ENCODE results near the gene SORCS2. TPM values are rescaled to one million over a fixed set of nuclear protein-coding genes. Genes with fewer than 3 reads are reported as not detected.

Gene SORCS2
- total RNA-seq, 1 donor from 2014 or later, result 5.2 TPM

DNA sequence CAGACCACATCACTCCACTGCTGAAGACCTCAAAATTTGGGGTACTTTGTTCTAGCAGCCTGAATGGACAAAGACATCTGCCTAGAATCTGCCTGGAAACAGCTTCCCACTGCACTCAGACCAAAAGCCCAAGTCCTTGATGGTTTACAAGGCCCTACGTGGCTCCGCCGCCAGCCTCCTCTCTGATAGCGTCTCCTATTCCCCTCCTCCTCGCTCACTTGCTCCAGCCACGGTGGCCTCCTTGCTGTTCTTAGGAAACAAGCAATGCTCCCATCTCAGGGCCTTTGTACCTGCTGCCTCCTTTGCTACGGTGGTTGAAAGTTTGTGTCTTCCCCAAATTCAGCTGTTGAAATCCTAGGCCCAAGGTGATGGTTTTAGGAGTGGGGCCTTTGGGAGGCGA, 34.7 kb upstream of the SORCS2 start:
- Histone ChIP-seq H4K20me1 (ENCODE audit: low read depth) (no peaks in the 10 kb centered on the region), H3K36me3 (no peaks in the 10 kb centered on the region), H3K9me3 (ENCODE audit: low read depth) (no peaks in the 10 kb centered on the region), H3K4me3 (no peak overlapping the region), H3K79me2 (ENCODE audit: low read depth) (no peaks in the 10 kb centered on the region), H3K4me2 (no peak overlapping the region), H3K4me1 (peaks cover 14% of the 10 kb centered on the region), H3F3A (ENCODE audit: low read depth) (no peaks in the 10 kb centered on the region), H2AFZ (replicated peaks) (no peak overlapping the region), H3K9ac (no peak overlapping the region), H3K27ac (no peak overlapping the region), H3K27me3 (no peaks in the 10 kb centered on the region)
- DNase-seq (ENCODE audit: low spot score), result no peak
- H3K9me3 Mint-ChIP-seq, result no peaks in the 10 kb centered on the region
- TF ChIP-seq EZH2 (IDR thresholded peaks at IDR 0.05) (no peak), EZH2phosphoT487 (IDR thresholded peaks at IDR 0.05) (no peak)
- TF ChIP-seq, protein P1, sequence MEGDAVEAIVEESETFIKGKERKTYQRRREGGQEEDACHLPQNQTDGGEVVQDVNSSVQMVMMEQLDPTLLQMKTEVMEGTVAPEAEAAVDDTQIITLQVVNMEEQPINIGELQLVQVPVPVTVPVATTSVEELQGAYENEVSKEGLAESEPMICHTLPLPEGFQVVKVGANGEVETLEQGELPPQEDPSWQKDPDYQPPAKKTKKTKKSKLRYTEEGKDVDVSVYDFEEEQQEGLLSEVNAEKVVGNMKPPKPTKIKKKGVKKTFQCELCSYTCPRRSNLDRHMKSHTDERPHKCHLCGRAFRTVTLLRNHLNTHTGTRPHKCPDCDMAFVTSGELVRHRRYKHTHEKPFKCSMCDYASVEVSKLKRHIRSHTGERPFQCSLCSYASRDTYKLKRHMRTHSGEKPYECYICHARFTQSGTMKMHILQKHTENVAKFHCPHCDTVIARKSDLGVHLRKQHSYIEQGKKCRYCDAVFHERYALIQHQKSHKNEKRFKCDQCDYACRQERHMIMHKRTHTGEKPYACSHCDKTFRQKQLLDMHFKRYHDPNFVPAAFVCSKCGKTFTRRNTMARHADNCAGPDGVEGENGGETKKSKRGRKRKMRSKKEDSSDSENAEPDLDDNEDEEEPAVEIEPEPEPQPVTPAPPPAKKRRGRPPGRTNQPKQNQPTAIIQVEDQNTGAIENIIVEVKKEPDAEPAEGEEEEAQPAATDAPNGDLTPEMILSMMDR (IDR thresholded peaks at IDR 0.05), result no peak
- peaks cover 9% of the 10 kb centered on the region for H3K27me3 Mint-ChIP-seq (ENCODE audit: insufficient read depth, low read depth)
- H3K36me3 Mint-ChIP-seq, result no peaks in the 10 kb centered on the region
- peak overlapping the region; percentile 55 for H3K27ac Mint-ChIP-seq
- H3K4me3 Mint-ChIP-seq, result peak overlapping the region; percentile 12
- peaks cover 48% of the 10 kb centered on the region for H3K4me1 Mint-ChIP-seq

DNA sequence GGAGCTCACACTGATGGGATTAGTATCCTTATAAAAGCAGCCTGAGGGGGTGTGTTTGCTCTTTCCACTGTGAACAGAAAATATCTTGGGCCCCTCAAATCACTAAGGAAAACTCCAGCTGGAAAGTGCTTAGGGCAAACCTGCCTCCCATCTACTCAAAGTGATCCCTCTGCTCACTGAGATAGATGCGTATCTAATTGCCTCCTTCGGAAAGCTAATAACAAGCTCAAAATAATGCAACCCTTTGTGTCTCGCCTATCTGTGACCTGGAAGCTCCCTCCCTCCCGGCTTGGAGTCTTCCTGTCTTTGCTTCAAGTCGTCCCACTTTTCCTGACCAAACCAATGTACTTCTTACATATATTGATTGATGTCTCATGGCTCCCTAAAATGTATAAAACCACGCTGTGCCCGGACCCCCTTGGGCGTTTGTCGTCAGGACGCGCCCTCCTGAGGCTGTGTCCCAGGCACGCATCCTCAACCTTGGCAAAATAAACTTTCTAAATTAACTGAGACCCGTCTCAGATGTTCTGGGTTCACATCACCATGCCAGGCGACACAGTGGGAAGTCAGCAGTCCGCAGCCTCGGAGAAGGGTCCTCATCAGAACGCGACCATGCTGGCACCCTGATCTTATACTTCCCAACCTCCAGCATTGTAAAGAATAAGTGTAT, 34.1 kb upstream of the SORCS2 start:
- Histone ChIP-seq H4K20me1 (ENCODE audit: low read depth) (no peaks in the 10 kb centered on the region), H3K4me3 (no peak overlapping the region), H3K27ac (no peak overlapping the region), H3F3A (ENCODE audit: low read depth) (no peaks in the 10 kb centered on the region), H3K4me2 (no peak overlapping the region), H3K27me3 (no peaks in the 10 kb centered on the region), H2AFZ (replicated peaks) (no peak overlapping the region), H3K79me2 (ENCODE audit: low read depth) (no peaks in the 10 kb centered on the region), H3K9me3 (ENCODE audit: low read depth) (no peaks in the 10 kb centered on the region), H3K4me1 (peaks cover 14% of the 10 kb centered on the region), H3K9ac (no peak overlapping the region), H3K36me3 (no peaks in the 10 kb centered on the region)
- Mint-ChIP-seq H3K9me3 (no peaks in the 10 kb centered on the region), H3K36me3 (no peaks in the 10 kb centered on the region), H3K27ac (peak overlapping the region; percentile 55), H3K4me1 (peaks cover 48% of the 10 kb centered on the region), H3K4me3 (peak overlapping the region; percentile 12), H3K27me3 (ENCODE audit: insufficient read depth, low read depth) (peaks cover 9% of the 10 kb centered on the region)
- DNase-seq (ENCODE audit: low spot score), result no peak
- TF ChIP-seq EZH2 (IDR thresholded peaks at IDR 0.05), result no peak
- no peak for TF ChIP-seq EZH2phosphoT487 (IDR thresholded peaks at IDR 0.05)
- TF ChIP-seq, protein P1 (IDR thresholded peaks at IDR 0.05), result no peak

DNA sequence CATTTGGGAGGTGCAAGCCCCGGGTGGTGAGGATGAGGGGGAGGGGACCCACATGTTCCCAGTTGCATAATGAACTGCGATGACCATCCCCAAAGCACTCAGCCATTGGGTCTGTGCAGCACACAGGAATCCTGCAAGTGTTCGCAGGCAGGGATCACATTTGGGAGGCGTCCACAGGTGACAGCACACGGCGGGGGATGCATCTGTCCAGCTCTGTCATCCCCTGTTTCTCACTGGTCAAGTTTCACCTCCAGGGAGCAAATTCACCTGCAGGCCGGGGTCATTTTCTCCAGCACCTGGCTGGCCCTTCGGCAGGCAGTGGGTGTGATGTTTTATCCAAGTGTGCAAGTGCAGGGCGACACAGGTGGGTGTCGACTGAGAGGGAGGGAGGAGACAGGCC, 33.3 kb upstream of the SORCS2 start:
- Mint-ChIP-seq H3K36me3 (no peaks in the 10 kb centered on the region), H3K27ac (no peak overlapping the region)
- no peaks in the 10 kb centered on the region for H3F3A ChIP-seq (ENCODE audit: low read depth)

More for the DNA sequence above, 33.3 kb upstream of the SORCS2 start:
- Histone ChIP-seq H3K4me1 (peaks cover 14% of the 10 kb centered on the region), H3K9ac (no peak overlapping the region), H4K20me1 (ENCODE audit: low read depth) (no peaks in the 10 kb centered on the region), H3K27ac (no peak overlapping the region), H3K27me3 (no peaks in the 10 kb centered on the region), H2AFZ (replicated peaks) (no peak overlapping the region), H3K4me3 (no peak overlapping the region), H3K36me3 (no peaks in the 10 kb centered on the region), H3K4me2 (no peak overlapping the region), H3K79me2 (ENCODE audit: low read depth) (no peaks in the 10 kb centered on the region), H3K9me3 (ENCODE audit: low read depth) (no peaks in the 10 kb centered on the region)
- Mint-ChIP-seq H3K4me3 (no peak overlapping the region), H3K27me3 (ENCODE audit: insufficient read depth, low read depth) (peaks cover 9% of the 10 kb centered on the region), H3K9me3 (no peaks in the 10 kb centered on the region), H3K4me1 (peaks cover 48% of the 10 kb centered on the region)
- no peak for DNase-seq (ENCODE audit: low spot score)
- TF ChIP-seq, protein P1 (IDR thresholded peaks at IDR 0.05), result no peak
- TF ChIP-seq EZH2 (IDR thresholded peaks at IDR 0.05) (no peak), EZH2phosphoT487 (IDR thresholded peaks at IDR 0.05) (no peak)

Measured in neural progenitor cell (in vitro differentiated cells).